ENCODE data around the gene ARID1B.

The ARID1B gene

DNA sequence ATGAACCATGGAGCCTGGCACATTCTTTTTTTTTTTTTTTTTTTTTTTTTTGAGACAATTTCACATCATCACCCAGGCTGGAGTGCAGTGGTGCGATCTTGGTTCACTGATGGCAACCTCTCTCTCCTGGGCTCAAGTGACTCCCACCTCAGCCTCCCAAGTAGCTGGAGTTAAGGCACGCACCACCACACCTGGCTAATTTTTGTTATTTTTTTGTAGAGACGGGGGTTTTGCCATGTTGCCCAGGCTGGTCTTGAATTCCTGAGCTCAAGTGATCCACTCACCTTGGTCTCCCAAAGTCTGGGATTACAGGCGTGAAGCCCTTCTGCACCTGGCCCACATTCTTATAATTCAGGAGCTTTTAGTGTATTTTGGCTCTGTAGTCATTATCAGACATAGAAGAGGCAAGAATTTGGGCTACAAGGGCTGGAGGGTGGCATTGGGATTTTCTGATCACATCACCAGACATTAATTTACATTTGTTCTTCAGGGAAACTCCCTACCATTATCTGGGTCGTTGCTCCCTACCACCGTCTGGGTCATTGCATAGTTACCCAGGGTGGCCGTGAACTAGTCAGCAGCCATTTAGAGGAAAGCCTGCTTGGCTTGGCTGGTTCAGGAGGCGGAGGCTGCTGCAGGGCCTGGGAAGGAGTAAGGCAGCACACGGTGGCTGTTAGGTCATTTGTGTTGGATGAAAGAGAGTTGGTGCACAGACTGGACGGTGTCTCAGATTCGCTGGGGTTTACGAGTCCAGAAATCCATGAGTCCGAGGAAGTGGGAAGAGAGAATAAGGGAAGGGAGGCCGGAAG lies 17.6 kb downstream of the ARID1B start:
- no peak for DNase-seq

DNA sequence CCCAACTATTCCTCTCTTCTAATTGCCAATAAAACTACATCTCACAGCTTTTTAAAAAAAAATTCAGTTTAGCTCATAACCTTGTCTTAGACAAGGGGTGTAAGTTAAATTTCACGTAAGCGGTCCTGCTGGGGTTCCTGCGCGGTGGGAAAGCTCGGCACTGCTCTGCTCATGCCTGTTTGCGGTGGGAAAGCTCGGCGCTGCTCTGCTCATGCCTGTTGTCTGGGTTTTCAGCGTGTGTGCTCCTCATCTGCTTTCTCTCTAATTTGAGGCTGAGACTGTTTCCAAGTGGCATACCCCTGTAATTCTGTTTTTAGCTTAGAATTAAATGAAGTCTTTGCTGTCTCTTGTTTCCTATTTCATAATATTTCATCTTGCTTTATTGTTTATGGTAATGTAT lies 18.6 kb downstream of the ARID1B start:
- DNase-seq = no peak

DNA sequence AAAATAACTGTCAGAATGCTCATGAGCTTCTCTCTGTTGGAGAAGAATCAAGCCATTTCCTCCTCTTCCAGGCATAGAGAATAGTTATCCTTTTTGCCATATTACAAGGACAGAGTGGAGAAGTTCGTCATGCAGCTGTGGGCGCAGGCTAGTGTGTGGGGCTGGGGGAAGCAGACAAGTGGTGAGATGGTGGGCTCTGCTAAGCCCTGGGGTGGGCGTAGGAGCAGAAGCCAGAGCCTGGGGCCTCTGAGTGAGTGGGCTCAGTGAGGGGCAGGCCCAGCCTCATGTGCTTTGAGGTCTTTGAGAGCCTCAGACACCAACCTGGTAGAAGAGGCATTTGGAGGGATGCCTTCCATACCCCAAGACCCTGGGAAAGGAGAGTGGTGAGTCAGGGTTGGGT lies 19.4 kb downstream of the ARID1B start:
- no peak for DNase-seq

DNA sequence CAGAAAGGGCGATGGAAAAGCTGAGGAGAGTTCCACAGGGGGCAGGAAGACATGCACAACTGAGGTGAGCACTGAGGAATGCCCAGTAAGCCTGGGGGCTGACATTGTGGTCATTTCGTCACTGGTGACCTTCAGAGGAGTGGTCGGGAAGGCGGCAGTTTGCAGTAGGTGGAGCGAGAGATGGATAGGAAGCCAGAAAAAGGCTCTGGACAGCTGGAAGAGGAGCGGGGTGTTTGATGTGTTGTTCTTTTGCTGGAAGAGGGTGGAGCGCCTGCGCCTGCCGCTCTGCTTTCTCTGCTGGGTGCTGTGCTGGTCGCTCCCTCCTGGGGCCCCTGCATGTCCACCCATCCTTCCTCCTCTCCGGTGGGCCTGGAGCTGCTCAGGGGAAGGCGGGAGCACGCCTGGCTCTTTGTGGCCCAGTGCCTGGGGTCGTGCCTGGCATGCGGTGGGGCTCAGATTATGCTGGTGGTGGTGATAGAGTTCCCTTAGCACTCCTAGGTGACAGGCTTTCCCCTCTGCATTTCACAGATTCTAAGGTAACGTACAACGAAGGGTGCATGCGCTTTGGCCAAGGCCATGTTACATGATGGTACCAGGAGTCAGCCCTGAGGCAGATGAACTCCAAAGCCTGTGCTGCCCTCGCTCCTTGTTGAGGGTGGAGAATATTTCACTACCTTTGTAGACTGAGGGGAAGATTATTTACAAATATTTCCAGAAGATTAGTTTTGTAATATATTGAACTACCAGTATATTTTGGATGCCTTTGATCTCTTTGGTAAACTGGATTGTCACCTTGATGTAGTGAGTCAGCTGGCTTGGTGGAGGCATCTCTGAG lies 20.9 kb downstream of the ARID1B start:
- DNase-seq = no peak

DNA sequence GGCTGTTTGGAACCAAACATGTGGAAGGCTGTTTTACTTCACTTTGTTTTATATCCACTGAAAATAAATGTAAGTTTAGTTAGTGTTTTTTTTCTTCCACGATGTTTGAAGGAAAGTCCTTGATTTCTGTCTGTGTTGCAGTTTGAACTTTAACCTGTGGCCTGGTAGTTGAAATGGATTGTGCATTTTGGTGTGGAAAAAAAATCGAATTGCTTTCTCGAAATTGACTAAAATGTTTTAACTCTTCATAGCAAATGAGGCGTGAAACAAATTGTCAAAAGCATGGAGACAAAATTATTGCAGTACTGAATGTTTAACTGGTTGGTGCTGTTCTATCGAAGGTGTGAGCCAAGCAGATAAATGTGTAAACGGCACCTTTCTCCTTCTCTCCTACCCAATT lies 24.5 kb downstream of the ARID1B start:
- no peak for DNase-seq

DNA sequence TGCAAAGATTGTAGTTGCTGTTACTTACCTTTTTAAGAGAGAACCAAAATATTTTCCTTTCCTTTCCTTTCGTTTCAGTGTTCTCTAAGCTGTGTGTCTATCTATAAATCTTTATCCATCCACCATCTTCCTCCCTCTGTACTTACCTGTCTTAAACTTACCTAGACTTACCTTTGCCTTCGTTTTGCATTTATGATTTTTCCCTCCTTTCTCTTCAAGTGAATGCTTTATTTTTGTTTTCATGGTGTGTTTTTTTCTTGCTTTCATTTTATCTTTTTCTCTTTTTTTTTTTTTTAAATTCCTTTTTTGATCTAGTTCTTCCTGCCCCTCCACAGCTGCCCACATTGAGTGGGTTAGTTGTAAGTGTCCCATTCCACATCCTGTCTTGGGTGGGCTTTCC lies 26.2 kb downstream of the ARID1B start:
- DNase-seq = no peak

DNA sequence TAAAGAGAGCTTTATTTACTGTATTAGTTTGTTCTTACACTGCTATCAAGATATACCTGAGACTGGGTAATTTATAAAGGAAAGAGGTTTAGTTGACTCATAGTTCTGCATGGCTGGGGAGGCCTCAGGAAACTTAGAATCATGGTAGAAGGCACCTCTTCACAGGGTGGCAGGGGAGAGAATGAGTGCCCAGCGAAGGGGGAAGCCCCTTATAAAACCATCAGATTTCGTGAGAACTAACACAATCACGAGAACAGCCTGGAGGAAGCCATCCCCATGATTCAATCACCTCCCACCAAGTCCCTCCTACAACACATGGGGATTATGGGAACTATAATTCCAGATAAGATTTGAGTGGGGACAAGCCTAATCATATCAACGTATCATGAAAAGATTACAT lies 27.2 kb downstream of the ARID1B start:
- no peak for DNase-seq

DNA sequence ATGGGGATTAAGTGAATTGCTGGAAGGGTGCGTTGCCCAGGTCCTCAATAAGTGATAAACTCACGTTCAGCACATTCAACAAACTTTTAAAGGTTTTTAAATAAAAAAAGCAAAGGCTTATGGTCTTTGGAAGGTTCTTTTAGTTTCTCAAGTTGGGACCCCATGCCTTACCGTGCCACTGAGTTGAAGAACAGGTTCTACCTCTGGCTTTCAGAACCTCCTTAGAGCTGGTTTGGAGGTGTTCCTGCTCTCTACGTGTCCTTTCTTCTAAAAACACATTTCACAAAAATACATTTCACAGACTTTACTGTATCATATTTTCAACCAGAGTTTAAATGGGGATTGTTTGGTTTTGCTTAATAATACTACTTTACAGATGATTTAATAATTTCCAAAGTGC lies 29.0 kb downstream of the ARID1B start:
- no peak for DNase-seq

DNA sequence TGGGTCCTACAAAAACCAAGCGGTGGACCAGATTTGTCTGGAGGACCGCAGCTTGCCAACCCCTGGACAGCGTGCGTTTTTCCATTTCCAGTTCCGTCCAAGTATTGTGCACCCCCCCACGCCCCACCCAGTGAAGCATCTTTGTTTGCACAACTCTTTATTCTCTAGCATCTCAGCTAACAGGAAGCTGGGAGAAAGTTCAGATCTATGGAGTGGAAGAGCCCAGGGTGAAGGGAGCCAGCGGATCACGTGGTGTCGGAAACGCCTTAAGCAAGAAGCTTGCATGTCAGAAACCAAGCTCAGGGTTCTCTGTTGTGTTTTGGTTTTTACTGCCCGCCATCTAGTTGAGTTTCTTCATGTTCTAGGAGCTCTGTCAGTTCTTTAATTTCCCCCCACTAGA lies 29.9 kb downstream of the ARID1B start:
- no peak for DNase-seq

DNA sequence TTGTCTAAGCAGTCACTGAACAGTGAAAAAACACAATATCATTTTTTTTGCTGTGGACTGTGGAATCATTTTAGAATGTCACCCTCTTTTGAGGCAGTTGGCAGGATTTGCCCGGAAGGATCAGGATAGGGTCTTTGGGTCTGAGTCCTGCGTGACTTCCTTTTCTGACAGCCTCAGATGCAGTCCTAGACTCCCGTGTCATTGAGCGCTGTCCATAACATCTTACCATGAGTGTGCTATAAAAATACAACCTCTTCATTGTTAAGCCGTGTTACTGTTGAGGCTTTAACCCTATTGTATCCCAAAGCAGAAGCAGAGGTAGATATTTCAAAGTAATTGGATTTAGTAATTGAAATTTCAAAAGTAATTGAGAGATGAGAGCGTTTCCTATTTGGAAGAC lies 30.6 kb downstream of the ARID1B start:
- DNase-seq = no peak

DNA sequence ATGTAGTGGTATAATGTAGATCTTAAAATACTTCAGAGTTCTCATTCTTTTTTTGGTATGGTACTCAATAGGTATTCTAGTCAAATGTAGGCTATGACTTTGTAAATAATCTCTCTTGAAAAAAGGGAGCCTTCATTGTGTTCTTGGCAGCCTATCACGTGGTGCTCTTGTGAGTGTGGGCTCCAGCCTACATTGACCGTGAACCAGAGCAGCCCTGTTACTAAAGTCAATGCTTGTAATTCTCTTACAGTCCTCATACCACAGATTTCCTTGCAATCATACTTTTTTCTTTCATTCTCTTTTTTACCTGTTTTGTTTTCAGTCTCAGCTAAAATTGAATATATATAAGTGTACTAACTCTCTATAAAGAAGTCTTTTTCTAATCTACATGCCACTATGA lies 31.1 kb downstream of the ARID1B start:
- no peak for DNase-seq

DNA sequence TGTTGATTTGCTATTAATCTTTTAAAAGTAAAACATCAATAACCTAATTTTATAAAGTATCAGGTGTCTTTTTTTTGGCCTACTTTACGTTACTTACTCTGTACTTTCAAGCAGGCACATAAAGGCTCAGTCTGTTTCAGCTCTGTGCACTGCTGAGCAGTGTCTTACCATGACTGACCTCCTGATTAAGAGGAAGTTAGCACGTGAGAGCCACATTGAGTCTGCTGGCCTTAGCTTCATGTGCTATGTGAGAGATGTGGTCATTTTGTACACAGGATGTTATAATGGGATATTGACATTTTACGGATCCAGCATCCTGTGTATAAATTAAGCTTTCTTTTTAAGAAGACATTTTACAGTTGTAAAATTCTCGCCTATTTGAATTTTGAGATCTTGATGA lies 31.9 kb downstream of the ARID1B start:
- no peak for DNase-seq

DNA sequence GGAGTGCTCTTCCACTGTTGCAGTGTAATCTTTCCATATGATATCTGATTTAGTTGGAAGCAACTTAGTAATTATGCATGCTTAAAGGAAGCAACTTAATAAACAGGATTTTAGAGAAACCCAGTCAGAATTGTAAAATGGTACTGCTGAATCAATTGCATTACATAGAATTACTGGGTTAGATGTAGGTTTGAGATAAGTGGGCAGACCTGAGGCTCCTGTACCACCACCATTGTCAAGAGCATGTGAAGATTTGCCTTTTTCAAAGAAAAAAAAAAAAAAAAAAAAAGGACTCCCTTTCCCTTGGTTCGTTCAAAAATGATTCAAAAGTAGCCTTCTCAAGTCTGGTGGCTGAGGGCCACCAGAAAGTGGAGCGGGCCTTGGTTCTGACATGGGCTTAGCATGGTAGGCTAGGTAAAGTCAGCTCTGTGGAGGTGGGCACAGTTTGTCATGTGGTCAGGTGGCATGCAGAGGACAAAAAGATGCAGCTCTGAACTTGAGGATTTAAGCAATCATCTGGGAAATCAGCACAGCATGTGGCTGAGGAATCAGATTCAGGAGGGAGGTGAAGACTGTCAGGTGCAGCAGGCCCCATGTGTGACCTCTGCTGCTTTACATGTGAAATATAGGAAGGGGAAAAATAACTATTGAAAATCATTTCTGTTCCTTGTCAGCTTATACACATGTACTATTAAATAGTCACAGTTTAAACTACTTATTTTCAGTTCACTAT lies 32.4 kb downstream of the ARID1B start:
- DNase-seq = no peak

DNA sequence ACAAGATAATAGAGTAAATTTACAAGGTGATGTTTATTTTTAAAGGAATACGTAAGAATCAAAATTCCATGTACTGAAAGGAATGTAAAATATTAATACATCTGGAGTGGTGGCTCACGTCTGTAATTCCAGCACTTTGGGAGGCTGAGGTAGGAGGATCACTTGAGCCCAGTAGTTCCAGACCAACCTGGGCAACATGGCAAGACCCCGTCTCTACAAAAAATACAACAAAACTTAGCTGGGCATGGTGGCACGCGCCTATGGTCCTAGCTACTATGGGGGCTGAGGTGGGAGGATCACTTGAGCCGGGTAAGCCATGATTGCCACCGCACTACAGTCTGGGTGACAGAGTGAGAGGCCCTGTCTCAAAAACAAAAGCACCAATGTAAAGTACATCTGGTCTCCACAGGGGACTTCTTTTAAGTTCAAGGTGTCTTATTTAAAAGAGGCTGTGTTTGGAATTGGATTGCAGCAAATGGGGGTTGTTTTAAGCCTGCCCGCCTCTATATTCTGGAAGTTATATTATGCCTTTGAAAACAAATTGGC lies 36.9 kb downstream of the ARID1B start:
- no peak for DNase-seq

DNA sequence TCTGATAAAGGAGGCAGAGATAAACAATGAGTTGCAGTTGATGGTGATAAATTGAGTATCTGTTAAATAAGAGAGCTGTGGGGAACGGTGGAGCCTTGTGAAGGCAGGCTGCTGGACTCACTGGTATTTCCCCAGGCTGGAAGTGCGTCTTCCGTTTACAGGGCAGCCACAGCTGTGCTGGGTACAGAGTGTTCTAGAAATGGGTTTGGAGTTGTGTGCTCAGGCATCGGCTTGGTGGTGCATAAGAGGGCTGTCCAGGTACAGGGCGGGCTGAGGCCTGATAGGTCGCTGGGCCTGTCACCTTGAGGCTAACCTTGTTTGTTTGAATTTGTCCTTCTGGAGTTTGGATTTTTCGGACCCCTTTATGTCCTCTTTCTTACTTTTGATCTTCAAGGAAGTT lies 39.3 kb downstream of the ARID1B start:
- no peak for DNase-seq

DNA sequence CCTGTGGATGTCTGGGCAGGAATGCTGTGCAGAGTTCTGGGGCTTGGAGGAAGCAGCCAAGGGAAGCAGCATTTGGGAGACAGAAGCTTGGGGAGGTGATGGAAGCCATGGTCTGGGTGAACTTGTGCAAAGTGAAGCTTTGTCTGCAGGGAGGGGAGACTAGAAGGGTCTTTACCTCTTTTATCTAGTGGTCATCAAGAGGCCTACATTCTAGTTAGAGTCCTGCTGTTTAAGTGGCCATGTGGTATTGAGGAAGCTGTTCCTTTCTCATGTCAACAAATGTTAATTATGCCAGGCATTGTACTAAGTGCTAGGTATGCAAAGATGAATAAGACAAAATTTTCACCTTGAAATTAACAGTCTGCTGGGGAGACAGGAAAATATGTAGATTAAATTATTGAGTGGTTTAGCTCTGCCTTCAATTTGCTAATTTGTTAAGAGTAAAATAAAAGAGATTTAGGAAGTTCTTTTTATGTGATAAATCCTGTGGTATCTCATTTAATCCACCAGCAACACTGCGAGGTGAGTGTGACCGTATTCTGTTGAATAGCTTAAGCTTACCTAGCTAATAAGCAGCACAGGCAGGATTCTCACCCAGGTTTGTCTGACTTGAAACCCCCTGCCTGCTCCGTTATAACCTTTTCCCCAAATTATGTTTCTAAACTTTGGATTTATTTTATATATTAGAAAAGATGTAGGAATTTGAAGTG lies 43.1 kb downstream of the ARID1B start:
- DNase-seq = no peak

DNA sequence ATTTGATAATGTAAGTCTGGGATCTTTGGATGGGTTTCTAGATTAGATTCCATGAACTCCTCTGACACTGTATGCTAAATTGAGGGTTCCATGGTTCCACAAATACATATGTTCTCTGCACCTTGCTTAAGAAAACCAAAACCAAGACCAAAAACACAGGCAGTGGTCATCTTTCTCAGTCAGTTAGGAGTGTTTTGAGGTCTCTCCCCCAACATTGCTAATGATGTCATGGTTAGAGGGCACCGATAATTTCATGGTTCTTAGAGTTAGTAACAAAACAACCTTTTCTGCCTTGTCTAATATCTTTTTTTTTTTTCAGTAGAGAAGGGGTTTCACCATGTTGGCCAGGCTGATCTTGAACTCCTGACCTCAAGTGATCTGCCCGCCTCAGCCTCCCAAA lies 44.5 kb downstream of the ARID1B start:
- no peak for DNase-seq

DNA sequence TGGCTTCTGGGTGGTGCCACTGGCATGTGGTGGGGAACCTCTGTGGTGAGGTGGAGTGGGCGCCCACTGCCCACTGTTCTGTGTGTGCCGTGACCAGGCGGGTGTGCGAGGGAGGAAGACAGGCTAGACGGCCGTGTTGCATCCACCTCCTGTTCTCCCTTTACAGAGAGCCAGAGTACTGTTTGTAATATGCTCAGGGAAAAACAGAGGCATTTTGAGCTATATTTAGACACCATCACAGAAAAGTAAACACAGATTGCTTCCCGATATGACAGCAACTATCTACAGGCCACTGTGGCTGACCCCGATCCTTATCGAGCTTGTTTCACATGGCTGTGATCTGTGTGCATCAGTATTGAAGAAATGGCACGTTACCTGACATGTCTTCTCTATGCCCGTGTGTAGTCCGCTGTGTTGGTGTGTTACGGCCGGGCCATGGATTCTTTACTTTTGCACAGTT lies 45.6 kb downstream of the ARID1B start:
- no peak for DNase-seq

DNA sequence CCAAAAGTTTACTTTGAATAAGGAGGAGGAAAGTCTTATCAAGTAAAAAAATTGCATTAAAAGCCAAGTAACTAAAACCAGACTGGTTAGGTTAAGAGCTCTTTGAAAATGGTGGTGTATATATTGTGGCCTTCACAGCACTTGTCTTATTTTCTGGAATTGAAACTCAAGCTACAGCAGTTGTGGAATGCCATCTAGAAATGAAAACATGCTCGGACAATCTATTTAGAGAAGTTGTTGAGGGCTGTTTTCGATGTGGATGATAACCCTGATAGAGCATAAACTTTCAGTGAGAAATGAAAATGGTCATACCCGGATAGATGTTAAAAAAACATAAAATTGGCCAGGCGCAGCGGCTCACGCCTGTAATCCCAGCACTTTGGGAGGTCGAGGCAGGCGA lies 47.0 kb downstream of the ARID1B start:
- DNase-seq = no peak

DNA sequence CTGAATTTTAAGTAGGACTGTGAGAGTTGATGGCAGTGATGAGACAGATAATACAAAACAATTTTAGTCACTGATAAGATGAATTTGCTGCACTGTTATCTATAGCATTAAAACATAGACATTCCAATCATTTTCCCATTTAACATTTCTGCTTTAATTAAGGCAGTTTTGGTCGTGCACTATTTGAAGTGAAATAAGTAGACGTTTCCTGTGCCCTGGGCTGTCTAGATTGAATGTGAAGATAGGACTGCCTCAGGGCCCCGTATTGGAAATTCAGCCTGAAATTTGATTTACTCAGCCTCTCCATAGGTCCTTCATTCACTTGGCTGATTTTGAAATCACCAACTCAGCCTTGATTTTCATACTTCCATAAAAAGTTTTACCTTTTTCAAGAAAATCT lies 48.3 kb downstream of the ARID1B start:
- no peak for DNase-seq

DNA sequence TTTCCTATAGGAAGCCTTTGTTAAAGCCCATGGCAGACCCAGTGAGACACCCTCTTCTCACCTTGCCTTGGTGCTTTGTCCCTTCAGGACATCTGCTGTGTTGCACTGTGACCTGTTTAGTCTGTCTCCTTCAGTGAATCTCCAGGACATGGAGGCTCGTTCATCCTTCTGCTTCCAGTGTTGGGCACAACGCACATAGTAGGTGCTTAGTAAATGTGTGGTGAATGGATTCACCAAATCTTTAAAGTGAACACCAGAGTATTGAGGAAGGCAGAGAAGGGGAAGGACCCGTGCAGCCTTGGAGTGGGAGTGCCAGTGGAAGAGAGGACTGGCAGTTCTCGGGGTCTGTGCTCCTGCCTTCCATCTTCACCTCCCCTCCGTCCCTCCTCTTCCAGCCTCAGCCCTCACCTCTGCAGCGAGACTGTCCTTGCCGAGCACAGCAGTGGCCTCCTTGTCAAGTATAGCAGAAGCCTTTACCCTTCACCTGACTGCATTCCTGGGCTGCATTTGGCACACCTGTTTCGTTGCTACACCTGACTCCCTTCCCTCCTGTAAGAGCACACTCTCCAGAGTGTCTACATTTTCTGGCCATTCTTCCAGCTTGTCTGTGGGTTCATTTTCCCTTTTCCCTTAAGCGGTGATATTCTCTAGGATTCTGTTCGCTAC lies 49.2 kb downstream of the ARID1B start:
- no peak for DNase-seq

DNA sequence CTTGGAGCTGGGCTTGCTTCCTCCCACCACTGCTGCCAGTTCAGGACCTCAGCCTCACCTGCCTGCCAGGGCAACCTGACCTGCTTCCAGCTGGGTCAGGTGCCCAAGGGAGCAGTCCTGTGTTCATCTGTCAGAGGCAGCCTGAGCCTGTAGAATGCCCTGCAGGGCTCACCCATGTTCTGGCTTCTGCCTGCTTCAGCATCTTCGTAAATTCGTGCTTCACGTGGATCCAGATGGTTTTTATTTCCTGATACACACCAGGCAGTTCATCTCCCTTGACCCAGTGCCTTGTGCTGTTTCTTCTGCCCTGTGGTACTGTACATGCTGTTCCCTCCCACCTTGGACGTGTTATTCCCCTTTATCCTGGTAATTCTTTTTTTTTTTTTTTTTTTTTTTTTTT lies 50.2 kb downstream of the ARID1B start:
- DNase-seq = no peak

Data from retina (tissue), 1 donor.